KG1 (cell line): Measurements from ENCODE around the gene NUDT2.
"Not testable (repeated sequence)": the region's sequence is repeated elsewhere in the genome, so short reads cannot be mapped to it uniquely, and the experiment has no call there.

ENCODE experiments used
- DNase-seq: peaks from one replicate; lab custom pipeline; 2025; lab: John Stamatoyannopoulos, UW

Gene NUDT2

GRCh38 chr9:34328987-34329832, at the start of gene NUDT2, which contains the start of gene KIF24:
NUDT2 (plus strand) TSS chr9:34329569; CDS start chr9:34339040, 9,471 bp downstream.
KIF24 (minus strand) TSS chr9:34329268; CDS start chr9:34311346, 17,922 bp downstream.
- peak; percentile 99 for DNase-seq

- no peak for DNase-seq
Observed at GRCh38 chr9:34282096-34282495, 47.3 kb upstream of the NUDT2 start.

- no peak for DNase-seq
Observed at GRCh38 chr9:34289159-34289558, 40.2 kb upstream of the NUDT2 start.

GRCh38 chr9:34291023-34291422, 38.3 kb upstream of the NUDT2 start:
- no peak for DNase-seq

GRCh38 chr9:34291423-34291822, 37.9 kb upstream of the NUDT2 start:
- no peak for DNase-seq

GRCh38 chr9:34292552-34292951, 36.8 kb upstream of the NUDT2 start:
- DNase-seq, result no peak

- DNase-seq, result not testable (repeated sequence)
Observed at GRCh38 chr9:34301064-34301463, 28.3 kb upstream of the NUDT2 start.

- not testable (repeated sequence) for DNase-seq
Observed at GRCh38 chr9:34308316-34308715, 21.1 kb upstream of the NUDT2 start.

- DNase-seq, result no peak
Observed at GRCh38 chr9:34310215-34310614, 19.2 kb upstream of the NUDT2 start.

GRCh38 chr9:34311499-34312185, 17.7 kb upstream of the NUDT2 start:
- DNase-seq, result no peak

GRCh38 chr9:34317436-34317835, 11.9 kb upstream of the NUDT2 start:
- DNase-seq, result no peak

GRCh38 chr9:34318163-34318790, 11.1 kb upstream of the NUDT2 start:
- DNase-seq, result no peak

- DNase-seq, result no peak
Observed at GRCh38 chr9:34321451-34321850, 7.9 kb upstream of the NUDT2 start.

- DNase-seq, result no peak
Observed at GRCh38 chr9:34322899-34323591, 6.3 kb upstream of the NUDT2 start.

- DNase-seq, result no peak
Observed at GRCh38 chr9:34326690-34327089, 2.7 kb upstream of the NUDT2 start.

GRCh38 chr9:34328500-34328986, 826 bp upstream of the NUDT2 start:
- DNase-seq, result peak; percentile 80

- no peak for DNase-seq
Observed at GRCh38 chr9:34331196-34331595, 1.8 kb downstream of the NUDT2 start.

- DNase-seq, result no peak
Observed at GRCh38 chr9:34332076-34332964, 3.0 kb downstream of the NUDT2 start.

- DNase-seq, result no peak
Observed at GRCh38 chr9:34333836-34334235, 4.5 kb downstream of the NUDT2 start.

- no peak for DNase-seq
Observed at GRCh38 chr9:34334337-34334824, 5.0 kb downstream of the NUDT2 start.

- DNase-seq, result no peak
Observed at GRCh38 chr9:34334916-34335315, 5.5 kb downstream of the NUDT2 start.
